ENCODE measurements around the gene CKM. TPM values are rescaled to one million over a fixed set of nuclear protein-coding genes. Genes with fewer than 3 reads are reported as not detected.

Gene CKM
- total RNA-seq, 1 donor from 2014 or later = not detected

DNA sequence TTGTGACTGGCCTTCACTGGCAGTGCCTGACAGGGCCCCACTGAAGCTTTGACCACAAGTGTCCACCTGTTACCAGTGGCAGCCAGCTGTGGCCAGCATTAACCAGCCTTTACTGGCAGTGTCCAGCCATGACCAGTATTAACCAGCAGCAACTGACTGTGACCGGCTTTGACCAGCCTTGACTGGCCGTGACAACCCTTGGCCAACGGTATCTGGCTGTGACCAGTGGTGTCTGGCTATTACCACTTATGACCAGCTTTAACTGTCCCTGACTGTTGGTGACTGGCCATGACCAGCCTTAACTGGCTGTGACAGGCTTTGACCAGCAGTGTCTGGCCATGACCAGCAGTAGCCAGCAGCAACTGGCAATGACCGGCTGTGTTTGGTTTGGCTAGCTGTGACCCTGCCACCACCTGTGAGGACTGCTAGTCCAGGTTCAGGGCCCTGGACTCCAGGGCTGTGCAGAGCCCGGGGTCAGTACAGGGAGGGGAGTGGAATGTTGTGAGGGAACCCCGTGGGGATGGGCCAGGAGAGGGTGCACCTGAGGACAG is 32.2 kb downstream of the CKM start:
- no peaks in the 10 kb centered on the region for H3K27me3 Mint-ChIP-seq (ENCODE audit: low read depth)
- no peak for DNase-seq (ENCODE audit: low read depth, low spot score)
- TF ChIP-seq, protein P1, sequence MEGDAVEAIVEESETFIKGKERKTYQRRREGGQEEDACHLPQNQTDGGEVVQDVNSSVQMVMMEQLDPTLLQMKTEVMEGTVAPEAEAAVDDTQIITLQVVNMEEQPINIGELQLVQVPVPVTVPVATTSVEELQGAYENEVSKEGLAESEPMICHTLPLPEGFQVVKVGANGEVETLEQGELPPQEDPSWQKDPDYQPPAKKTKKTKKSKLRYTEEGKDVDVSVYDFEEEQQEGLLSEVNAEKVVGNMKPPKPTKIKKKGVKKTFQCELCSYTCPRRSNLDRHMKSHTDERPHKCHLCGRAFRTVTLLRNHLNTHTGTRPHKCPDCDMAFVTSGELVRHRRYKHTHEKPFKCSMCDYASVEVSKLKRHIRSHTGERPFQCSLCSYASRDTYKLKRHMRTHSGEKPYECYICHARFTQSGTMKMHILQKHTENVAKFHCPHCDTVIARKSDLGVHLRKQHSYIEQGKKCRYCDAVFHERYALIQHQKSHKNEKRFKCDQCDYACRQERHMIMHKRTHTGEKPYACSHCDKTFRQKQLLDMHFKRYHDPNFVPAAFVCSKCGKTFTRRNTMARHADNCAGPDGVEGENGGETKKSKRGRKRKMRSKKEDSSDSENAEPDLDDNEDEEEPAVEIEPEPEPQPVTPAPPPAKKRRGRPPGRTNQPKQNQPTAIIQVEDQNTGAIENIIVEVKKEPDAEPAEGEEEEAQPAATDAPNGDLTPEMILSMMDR (conservative IDR thresholded peaks at IDR 0.05) = no peak
- peaks cover 2% of the 10 kb centered on the region for H3K9me3 Mint-ChIP-seq
- H3K4me1 Mint-ChIP-seq = no peaks in the 10 kb centered on the region
- H3K36me3 Mint-ChIP-seq (ENCODE audit: low read depth) = peaks cover 34% of the 10 kb centered on the region
- no peak overlapping the region for H3K4me3 Mint-ChIP-seq
- H3K27ac Mint-ChIP-seq (ENCODE audit: unreplicated experiment) = no peak overlapping the region

DNA sequence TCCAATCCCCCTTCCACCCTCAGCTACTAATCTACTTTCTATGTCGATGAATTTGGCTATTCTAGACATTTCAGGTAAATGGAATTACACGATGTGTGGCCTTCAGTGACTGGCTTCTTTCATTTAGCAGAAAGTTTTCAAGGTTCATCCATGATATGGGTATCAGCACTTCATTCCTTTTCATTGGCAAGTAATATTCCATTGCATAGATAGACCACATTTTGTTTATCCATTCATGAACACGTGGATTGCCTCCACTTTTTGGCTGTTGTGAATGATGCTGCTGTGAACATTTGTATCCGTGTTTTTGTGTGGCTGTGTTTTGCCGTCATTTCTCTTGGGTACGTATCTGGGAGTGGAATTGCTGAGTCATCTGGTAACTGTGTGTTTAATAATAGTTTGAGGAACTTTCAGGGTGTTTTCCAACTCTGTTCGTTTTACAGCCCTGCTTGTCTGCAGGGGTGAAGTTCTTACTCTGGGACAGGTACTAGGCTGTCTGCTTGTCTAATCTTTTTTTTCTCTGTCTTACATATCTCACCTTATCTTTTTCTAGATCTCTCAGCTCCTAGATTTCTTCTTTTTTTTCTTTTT is 39.1 kb downstream of the CKM start:
- TF ChIP-seq, protein P1 (conservative IDR thresholded peaks at IDR 0.05) = no peak
- H3K4me1 Mint-ChIP-seq = no peaks in the 10 kb centered on the region
- H3K9me3 Mint-ChIP-seq = no peaks in the 10 kb centered on the region
- no peak overlapping the region for H3K27ac Mint-ChIP-seq (ENCODE audit: unreplicated experiment)
- H3K36me3 Mint-ChIP-seq (ENCODE audit: low read depth) = peaks cover 26% of the 10 kb centered on the region
- H3K27me3 Mint-ChIP-seq (ENCODE audit: low read depth) = no peaks in the 10 kb centered on the region
- H3K4me3 Mint-ChIP-seq = no peak overlapping the region
- DNase-seq (ENCODE audit: low read depth, low spot score) = no peak

DNA sequence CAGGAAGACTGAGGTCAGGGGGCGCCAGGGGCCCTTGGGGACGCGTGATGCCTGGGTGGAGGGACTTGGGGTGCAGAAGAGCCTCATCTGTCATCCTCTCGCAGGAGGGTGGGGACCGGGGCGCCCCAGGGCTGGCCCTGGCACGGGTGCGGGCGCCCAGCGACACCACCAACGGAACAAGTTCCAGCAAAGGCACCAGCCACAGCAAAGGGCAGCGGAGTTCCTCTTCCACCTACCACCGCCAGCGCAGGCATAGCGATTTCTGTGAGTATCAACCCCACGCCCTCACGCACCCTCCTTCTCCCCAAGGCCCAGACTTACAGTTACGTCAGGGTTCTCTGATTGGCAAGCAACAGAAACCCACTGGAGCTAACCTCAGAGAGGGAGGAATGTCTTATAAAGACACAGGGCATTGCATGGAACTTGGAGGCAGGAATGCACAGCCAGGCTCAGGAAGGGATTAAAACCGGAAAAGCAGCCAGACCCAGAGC is 42.2 kb downstream of the CKM start:
- no peaks in the 10 kb centered on the region for H3K27me3 Mint-ChIP-seq (ENCODE audit: low read depth)
- peaks cover 19% of the 10 kb centered on the region for H3K36me3 Mint-ChIP-seq (ENCODE audit: low read depth)
- DNase-seq (ENCODE audit: low read depth, low spot score) = no peak
- H3K4me1 Mint-ChIP-seq = no peaks in the 10 kb centered on the region
- TF ChIP-seq, protein P1 (conservative IDR thresholded peaks at IDR 0.05) = no peak
- no peak overlapping the region for H3K4me3 Mint-ChIP-seq
- H3K9me3 Mint-ChIP-seq = no peaks in the 10 kb centered on the region
- no peak overlapping the region for H3K27ac Mint-ChIP-seq (ENCODE audit: unreplicated experiment)

DNA sequence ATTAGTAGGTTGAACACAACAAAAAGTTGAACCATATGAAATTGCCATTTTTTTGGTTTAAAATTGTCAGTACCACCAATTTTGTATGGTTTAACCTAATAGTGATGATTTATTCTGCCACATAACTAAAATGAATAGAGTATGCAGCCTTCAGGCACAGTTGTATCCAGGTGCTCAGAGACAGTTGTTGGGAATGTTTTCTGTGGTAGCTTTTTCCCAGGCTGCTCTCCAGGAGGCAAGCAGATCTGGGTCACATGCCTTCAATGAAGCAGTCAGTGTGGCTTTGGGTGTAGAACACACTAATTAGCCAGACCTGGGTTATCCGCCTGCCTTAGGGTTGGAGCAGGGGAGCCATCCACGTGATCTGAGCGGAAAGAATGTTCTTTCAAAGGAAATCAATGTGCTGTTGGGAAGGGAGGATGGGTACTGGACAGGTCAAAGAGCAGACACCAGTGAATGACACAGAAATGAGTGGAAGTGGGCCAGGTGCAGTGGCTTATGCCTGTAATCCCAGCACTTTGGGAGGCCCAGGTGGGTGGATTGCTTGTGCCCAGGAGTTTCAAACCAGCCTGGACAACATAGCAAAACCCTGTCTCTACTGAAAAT is 43.0 kb downstream of the CKM start:
- Mint-ChIP-seq H3K9me3 (no peaks in the 10 kb centered on the region), H3K27ac (ENCODE audit: unreplicated experiment) (no peak overlapping the region), H3K27me3 (ENCODE audit: low read depth) (no peaks in the 10 kb centered on the region), H3K36me3 (ENCODE audit: low read depth) (peaks cover 16% of the 10 kb centered on the region), H3K4me3 (no peak overlapping the region), H3K4me1 (no peaks in the 10 kb centered on the region)
- TF ChIP-seq, protein P1 (conservative IDR thresholded peaks at IDR 0.05) = no peak
- DNase-seq (ENCODE audit: low read depth, low spot score) = no peak

DNA sequence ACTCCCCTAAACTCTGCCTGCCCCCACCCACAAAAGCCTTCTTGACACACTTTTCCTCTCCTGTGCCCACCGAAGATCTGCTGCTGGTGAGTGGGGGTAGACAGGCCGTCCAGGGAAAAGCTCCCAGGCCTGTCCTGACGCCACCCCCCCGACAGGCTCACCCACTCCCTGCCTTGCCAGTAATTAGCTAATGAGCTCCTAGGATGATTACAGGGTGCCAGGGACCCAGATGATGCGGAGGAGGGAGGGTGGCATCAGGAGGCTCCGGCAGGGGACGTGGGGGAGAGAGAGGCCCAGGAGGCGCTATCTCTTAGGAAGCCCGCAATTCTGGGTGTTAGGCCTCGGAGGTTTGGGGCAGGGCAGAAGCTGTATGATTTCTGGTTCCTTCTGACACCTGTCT is 44.6 kb downstream of the CKM start:
- TF ChIP-seq, protein P1 (conservative IDR thresholded peaks at IDR 0.05) = no peak
- peak overlapping the region; percentile 35 for H3K27ac Mint-ChIP-seq (ENCODE audit: unreplicated experiment)
- H3K9me3 Mint-ChIP-seq = no peaks in the 10 kb centered on the region
- no peak for DNase-seq (ENCODE audit: low read depth, low spot score)
- peaks cover 2% of the 10 kb centered on the region for H3K4me1 Mint-ChIP-seq
- H3K4me3 Mint-ChIP-seq = no peak overlapping the region
- no peaks in the 10 kb centered on the region for H3K27me3 Mint-ChIP-seq (ENCODE audit: low read depth)
- peaks cover 13% of the 10 kb centered on the region for H3K36me3 Mint-ChIP-seq (ENCODE audit: low read depth)
